ENCODE data around the gene CAMK2D.

DNA sequence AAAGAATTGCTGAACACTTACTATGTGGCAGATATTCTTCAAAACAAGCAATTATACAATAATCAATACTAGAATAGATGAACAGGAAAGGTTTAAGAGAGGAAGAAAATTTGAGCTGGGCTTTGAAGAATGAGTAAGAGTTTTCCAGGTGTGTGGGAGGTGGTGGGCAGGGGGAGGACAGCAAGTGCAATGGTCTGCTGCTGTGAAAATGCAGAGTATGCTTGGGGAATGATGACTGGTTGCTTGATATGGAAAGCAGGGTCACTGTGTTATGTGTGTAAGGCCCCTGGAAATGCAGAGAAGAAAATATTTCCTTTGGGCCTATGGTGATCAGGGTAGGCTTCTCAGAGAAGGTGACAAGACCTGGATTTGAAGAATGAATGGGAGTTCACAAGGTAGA is 300.3 kb downstream of the CAMK2D start:
- TF ChIP-seq, protein P1, sequence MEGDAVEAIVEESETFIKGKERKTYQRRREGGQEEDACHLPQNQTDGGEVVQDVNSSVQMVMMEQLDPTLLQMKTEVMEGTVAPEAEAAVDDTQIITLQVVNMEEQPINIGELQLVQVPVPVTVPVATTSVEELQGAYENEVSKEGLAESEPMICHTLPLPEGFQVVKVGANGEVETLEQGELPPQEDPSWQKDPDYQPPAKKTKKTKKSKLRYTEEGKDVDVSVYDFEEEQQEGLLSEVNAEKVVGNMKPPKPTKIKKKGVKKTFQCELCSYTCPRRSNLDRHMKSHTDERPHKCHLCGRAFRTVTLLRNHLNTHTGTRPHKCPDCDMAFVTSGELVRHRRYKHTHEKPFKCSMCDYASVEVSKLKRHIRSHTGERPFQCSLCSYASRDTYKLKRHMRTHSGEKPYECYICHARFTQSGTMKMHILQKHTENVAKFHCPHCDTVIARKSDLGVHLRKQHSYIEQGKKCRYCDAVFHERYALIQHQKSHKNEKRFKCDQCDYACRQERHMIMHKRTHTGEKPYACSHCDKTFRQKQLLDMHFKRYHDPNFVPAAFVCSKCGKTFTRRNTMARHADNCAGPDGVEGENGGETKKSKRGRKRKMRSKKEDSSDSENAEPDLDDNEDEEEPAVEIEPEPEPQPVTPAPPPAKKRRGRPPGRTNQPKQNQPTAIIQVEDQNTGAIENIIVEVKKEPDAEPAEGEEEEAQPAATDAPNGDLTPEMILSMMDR (conservative IDR thresholded peaks at IDR 0.05): no peak
- TF ChIP-seq EZH2 (IDR thresholded peaks at IDR 0.05; ENCODE audit: low read depth): no peak

Data from PC-9 (cell line).